ENCODE measurements around the gene CNKSR2.

CNKSR2 gene

GRCh38 chrX:21620234-21620633, 246.0 kb downstream of the CNKSR2 start:
- no peak for DNase-seq

GRCh38 chrX:21623778-21624501, 249.7 kb downstream of the CNKSR2 start:
- no peak for DNase-seq

GRCh38 chrX:21632027-21632426, 257.8 kb downstream of the CNKSR2 start:
- no peak for DNase-seq

GRCh38 chrX:21638311-21638710, 264.1 kb downstream of the CNKSR2 start:
- no peak for DNase-seq

GRCh38 chrX:21639775-21640174, 265.6 kb downstream of the CNKSR2 start:
- no peak for DNase-seq

GRCh38 chrX:21645431-21645830, 271.2 kb downstream of the CNKSR2 start:
- no peak for DNase-seq

GRCh38 chrX:21645886-21646285, 271.7 kb downstream of the CNKSR2 start:
- no peak for DNase-seq

GRCh38 chrX:21655901-21656586, 281.8 kb downstream of the CNKSR2 start:
- DNase-seq: no peak

GRCh38 chrX:21656587-21657317, 282.5 kb downstream of the CNKSR2 start:
- DNase-seq: no peak

- DNase-seq: no peak
Measured at GRCh38 chrX:21657318-21658151, 283.3 kb downstream of the CNKSR2 start.

GRCh38 chrX:21658152-21658737, 284.0 kb downstream of the CNKSR2 start, which contains the start of gene KLHL34:
Gene KLHL34, minus strand, starts transcription at chrX:21658330. Its CDS starts 542 bp downstream, at chrX:21657788.
- no peak for DNase-seq

GRCh38 chrX:21658746-21659145, 284.5 kb downstream of the CNKSR2 start:
- no peak for DNase-seq

- DNase-seq: no peak
Measured at GRCh38 chrX:21659320-21659719, 285.1 kb downstream of the CNKSR2 start.

GRCh38 chrX:21660156-21660555, 285.9 kb downstream of the CNKSR2 start:
- DNase-seq: no peak

- no peak for DNase-seq
Measured at GRCh38 chrX:21661316-21661715, 287.1 kb downstream of the CNKSR2 start.

GRCh38 chrX:21662761-21663160, 288.5 kb downstream of the CNKSR2 start:
- no peak for DNase-seq

GRCh38 chrX:21666252-21666651, 292.0 kb downstream of the CNKSR2 start:
- no peak for DNase-seq

GRCh38 chrX:21666679-21667078, 292.5 kb downstream of the CNKSR2 start:
- DNase-seq: no peak

GRCh38 chrX:21674430-21675186, 300.4 kb downstream of the CNKSR2 start:
- DNase-seq: no peak

GRCh38 chrX:21675931-21676330, 301.7 kb downstream of the CNKSR2 start:
- DNase-seq: no peak

GRCh38 chrX:21678048-21678612, 303.9 kb downstream of the CNKSR2 start:
- no peak for DNase-seq

All from effector CD8-positive, alpha-beta T cell (primary cell).